ENCODE data around the gene JADE3.

Gene JADE3

GRCh38 chrX:47047989-47048388 is 135.8 kb downstream of the JADE3 start:
- no peak for DNase-seq

GRCh38 chrX:47059142-47059874 is 147.1 kb downstream of the JADE3 start:
- DNase-seq, result no peak

GRCh38 chrX:47060708-47061107 is 148.5 kb downstream of the JADE3 start:
- no peak for DNase-seq

- no peak for DNase-seq
Observed at GRCh38 chrX:47061238-47061919, 149.2 kb downstream of the JADE3 start.

GRCh38 chrX:47063179-47063578 is 151.0 kb downstream of the JADE3 start:
- DNase-seq, result no peak

- no peak for DNase-seq
Observed at GRCh38 chrX:47068214-47068613, 156.0 kb downstream of the JADE3 start.

- DNase-seq, result no peak
Observed at GRCh38 chrX:47068720-47069119, 156.5 kb downstream of the JADE3 start.

- no peak for DNase-seq
Observed at GRCh38 chrX:47078129-47079043, 166.2 kb downstream of the JADE3 start, which contains the start of gene RGN. Gene RGN, plus strand, starts transcription at chrX:47078443. Its CDS starts 2,702 bp downstream, at chrX:47081145.

GRCh38 chrX:47080215-47080914 is 168.1 kb downstream of the JADE3 start:
- DNase-seq, result no peak

- no peak for DNase-seq
Observed at GRCh38 chrX:47080915-47081236, 168.7 kb downstream of the JADE3 start.

GRCh38 chrX:47091149-47091775 is 179.0 kb downstream of the JADE3 start:
- no peak for DNase-seq

- DNase-seq, result peak; percentile 31
Observed at GRCh38 chrX:47093248-47093647, 181.0 kb downstream of the JADE3 start.

GRCh38 chrX:47093860-47094259 is 181.6 kb downstream of the JADE3 start:
- DNase-seq, result no peak

GRCh38 chrX:47097018-47097417 is 184.8 kb downstream of the JADE3 start:
- no peak for DNase-seq

GRCh38 chrX:47098338-47099094 is 186.3 kb downstream of the JADE3 start:
- no peak for DNase-seq

GRCh38 chrX:47101206-47101605 is 189.0 kb downstream of the JADE3 start:
- no peak for DNase-seq
